Measurements from ENCODE around the gene SARS2.
A peak's percentile ranks its signal among the peaks of the same experiment; 100 is the strongest.
"Not testable (repeated sequence)": the region's sequence is repeated elsewhere in the genome, so short reads cannot be mapped to it uniquely, and the experiment has no call there.

SARS2 gene

DNA sequence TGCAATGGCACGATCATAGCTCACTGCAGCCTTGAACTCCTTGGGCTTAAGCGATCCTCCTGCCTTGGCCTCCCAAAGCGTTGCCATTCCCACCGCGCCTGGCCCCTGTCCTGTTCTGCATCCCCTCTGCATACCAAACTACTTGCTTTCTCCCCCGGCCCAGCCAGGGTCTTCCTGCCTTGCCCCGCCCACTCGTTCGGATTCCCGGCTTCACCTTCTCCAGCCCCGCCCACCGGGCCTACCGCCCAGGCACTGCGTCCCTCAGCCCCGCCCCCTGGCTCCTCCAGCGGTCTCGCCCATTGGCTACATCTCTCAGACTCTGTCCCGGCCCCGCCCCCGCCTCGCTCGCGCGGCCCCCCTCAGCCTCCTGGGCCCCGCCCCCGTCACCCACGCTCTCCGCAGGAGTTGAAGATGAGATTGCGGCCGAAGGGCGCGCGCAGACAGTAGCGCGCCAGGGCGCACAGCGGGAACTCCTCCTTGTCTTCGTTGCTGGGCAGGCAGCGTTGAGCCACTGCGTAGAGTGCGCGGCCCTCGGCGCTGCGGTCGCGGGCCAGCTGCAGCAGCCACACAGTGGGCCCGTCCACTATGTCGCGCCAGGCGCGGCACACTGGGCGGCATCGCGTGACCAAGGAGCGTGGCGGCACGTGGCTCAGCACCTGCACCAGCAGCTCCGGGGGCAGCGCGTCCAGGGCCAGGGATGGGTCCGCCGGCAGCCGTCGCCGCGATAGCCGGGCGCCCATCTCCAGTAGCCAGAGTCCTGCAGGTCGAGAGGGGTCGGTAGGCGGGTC, 19.2 kb upstream of the SARS2 start:
- peak overlapping the region; percentile 37 for H3K4me3 ChIP-seq (ENCODE audit: low read depth, low read length)

DNA sequence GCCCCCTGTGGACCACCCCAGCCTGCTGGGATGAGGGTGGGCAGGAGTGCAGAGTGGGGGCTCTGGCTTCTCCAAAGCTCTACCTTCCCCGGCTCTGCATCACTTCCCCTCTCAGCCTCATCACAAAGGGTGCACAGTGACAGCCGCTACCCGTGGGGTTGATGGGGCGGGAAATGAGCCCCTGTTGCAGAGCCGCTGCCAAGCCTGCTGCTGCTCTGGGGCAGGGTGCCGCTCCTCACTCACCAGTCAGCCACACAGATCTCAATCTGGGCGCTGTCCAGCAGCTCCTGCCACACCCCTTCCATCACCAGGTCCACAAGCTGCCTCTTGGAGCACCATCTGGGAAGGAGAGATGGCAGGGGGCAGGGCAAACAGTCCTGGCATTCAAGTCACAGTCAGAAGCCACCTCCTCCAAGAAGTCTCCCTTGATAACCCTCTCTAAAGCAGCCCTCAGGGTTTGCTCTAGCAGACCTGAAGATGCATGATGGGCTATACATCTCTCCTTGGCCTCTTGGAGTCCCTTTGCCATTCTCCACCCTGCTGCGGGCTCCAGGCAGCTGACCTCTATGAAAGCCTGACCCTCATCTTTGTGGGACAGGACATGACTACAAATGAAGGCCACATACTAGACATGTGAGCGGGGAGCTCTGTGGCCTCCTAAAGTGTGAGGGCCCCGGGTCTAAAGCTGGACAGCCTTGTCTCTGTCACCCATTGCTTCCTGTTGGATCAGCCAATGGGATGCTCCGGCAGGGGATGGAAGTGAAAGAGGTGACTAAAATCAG, 15.9 kb upstream of the SARS2 start:
- no peak for DNase-seq (ENCODE audit: low read depth)
- no peak overlapping the region for H3K4me3 ChIP-seq (ENCODE audit: low read depth, low read length)

More for the DNA sequence above, 19.2 kb upstream of the SARS2 start:
- peak; percentile 24 for DNase-seq (ENCODE audit: low read depth)

DNA sequence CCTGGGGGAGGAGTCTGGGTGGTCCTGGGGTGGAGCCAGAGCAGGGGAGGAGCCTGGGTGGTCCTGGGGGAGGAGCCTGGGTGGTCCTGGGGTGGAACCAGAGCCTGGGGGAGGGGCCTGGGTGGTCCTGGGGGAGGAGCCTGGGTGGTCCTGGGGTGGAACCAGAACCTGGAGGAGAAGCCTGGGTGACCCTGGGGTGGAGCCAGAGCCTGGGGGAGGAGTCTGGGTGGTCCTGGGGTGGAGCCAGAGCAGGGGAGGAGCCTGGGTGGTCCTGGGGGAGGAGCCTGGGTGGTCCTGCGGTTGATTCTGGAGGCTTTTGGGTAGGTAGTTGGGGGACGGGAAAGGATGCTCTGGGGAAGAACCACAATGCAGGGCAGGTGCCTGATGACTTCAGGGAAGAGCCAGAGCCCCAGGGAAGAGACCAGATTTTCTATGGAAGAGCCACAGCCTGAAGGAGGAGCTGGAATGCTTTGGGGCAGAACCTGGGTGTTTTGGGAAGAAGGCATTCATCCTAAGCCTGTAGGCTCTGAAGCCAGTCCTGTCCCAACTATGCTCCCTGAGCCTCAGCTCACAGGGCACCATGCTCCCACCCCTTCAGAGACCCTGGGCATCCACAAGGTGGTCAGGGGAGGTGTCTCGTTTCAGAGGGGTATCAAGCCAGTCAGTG, 15.1 kb upstream of the SARS2 start:
- no peak overlapping the region for H3K4me3 ChIP-seq (ENCODE audit: low read depth, low read length)
- DNase-seq (ENCODE audit: low read depth) = no peak

DNA sequence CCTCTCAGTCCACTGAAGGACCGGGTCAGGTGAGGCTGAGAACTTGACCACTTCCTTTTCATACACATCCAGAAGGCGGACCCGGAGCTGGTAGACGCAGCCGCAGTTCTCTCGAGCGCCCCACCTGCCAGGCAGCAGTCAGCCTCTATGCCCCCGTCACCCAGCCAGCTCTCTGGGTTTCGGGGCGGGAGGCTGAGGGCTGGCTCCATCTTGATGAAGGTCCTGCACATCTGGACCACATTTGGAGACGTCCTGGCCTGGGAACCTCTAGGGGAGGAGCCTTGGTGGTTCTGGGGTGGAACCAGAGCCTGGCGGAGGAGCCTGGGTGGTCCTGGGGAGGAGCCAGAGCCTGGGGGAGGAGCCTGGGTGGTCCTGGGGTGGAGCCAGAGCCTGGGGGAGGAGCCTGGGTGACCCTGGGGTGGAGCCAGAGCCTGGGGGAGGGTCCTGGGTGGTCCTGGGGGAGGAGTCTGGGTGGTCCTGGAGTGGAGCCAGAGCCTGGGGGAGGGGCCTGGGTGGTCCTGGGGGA, 14.5 kb upstream of the SARS2 start:
- no peak for DNase-seq (ENCODE audit: low read depth)
- no peak overlapping the region for H3K4me3 ChIP-seq (ENCODE audit: low read depth, low read length)

DNA sequence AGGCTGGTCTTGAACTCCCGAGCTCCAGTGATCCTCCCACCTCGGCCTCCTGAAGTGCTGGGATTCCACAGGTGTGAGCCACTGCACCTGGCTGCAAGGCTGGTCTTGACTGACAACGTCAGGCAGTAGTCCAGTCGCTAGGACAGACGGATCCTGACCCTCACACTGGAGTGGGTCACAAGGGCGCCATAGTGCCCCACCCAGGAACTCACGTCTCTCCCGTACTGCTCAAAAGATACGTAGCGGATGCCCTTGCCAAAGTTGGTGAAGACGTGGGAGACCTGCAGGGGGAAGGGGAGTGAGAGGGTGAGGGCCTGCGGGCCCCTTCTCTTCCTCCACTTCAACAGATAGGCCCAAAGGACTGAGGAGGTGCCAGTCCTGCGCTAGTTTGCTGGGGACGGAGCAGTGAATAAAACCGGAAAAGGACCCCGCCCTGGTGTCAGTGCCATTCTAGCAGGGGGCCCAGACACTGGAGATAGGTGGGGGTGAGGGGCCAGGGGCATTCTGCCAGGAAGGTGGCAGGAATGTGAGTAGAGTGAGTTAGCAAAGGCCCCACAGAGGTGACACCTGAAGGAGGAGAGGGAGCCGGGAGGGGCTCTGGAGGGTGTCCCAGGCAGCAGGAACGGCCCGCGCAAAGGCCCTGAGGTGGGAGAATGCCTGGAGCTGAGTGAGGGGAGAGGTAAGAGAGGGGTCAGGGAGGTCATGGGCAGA, 12.1 kb upstream of the SARS2 start:
- no peak for DNase-seq (ENCODE audit: low read depth)
- no peak overlapping the region for H3K4me3 ChIP-seq (ENCODE audit: low read depth, low read length)

DNA sequence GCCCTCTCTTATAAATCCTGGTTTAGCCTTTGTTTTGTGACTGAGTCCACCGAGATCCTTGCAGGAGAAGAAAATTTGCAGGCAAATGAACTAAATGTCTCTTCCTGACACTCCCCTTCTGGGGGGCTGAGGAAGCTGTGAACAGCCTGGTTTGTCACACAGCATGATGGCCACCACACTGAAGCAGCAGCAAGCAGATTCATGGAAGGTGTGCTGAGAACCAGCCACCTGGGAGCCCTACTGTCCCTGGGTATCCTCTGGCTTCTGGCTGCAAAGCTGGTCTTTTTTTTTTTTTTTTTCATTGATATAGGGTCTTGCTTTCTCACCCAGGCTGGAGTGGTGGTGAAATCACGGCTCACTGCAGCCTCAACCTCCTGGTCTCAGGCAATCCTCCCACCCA, 11.4 kb upstream of the SARS2 start:
- H3K4me3 ChIP-seq (ENCODE audit: low read depth, low read length) = no peak overlapping the region
- no peak for DNase-seq (ENCODE audit: low read depth)

DNA sequence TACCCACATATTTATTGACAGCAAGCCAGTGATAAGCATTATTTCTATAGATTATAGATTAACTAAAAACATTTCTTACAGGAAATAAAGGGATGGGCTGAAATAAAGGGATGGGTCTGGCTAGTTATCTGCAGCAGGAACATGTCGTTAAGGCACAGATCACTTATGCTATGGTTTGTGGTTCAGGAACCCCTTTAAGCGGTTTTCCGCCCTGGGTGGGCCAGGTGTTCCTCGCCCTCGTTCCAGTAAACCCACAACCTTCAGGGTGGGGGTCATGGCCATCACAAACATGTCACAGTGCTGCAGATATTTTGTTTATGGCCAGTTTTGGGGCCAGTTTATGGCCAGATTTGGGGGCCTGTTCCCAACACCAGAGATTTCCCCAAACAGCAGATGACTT, 10.9 kb upstream of the SARS2 start:
- H3K4me3 ChIP-seq (ENCODE audit: low read depth, low read length); DNase-seq (ENCODE audit: low read depth): not testable (repeated sequence)

DNA sequence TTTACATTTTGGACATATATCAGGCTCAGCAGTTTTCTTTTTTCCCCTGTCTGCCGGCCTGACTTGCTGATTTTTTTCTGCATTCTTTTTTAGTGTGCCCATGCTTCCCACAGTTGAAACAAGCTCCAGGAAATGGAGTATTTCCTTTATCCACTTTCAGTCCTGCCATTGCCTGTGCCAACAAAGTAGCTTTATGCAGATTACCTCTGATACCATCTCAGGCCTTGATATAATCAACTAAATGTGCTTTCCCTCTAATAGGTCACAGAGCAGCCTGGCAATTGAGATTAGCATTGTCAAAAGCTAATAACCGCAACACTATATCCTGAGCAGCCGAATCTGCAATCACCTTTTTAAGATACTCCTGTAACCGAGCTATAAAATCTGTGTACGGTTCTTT, 9.4 kb upstream of the SARS2 start:
- H3K4me3 ChIP-seq (ENCODE audit: low read depth, low read length) = no peak overlapping the region
- no peak for DNase-seq (ENCODE audit: low read depth)

DNA sequence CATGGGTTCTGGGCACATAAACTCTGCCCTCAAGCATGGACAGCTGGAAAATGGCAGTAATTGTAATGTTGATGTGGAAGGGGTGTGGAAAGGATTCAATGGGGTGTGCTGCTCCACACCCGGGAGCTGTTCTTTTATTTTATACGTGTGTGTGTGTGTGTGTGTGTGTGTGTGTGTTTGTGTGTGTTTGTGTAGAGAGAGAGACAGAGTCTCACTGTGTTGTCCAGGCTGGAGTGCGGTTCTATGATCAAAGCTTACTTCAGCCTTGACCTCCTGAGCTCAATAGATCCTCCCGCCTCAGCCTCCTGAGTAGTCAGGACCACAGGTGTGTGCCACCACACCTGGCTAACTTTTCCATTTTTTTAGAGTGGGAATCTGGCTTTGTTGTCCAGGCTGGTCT, 3.0 kb upstream of the SARS2 start:
- no peak overlapping the region for H3K4me3 ChIP-seq (ENCODE audit: low read depth, low read length)
- DNase-seq (ENCODE audit: low read depth) = no peak

DNA sequence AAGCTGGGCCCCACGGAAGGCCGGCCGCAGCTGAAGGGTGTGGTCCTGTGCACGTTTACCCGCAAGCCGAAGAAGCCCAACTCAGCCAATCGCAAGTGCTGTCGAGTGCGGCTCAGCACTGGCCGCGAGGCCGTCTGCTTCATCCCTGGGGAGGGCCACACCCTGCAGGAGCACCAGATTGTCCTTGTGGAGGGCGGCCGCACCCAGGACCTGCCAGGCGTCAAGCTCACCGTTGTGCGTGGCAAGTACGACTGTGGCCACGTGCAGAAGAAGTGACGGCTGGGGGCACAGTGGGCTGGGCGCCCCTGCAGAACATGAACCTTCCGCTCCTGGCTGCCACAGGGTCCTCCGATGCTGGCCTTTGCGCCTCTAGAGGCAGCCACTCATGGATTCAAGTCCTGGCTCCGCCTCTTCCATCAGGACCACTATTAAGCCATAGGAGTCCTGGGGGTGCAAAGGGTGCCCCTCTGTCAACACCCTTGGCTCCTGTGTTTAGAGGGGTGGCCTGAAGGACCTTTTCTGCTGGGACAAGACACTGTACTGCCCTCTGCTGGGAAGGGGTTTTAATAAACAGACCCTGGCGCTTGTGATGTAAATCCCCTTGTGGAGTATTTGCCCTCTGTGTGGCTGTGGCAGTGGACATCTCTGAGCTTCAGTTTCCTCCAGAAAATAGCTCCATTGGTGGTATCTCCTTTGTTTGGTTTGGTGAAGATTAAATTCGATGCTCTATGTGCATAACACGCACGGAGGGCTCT, 2.0 kb upstream of the SARS2 start:
- DNase-seq (ENCODE audit: low read depth) = no peak
- H3K4me3 ChIP-seq (ENCODE audit: low read depth, low read length) = no peak overlapping the region

DNA sequence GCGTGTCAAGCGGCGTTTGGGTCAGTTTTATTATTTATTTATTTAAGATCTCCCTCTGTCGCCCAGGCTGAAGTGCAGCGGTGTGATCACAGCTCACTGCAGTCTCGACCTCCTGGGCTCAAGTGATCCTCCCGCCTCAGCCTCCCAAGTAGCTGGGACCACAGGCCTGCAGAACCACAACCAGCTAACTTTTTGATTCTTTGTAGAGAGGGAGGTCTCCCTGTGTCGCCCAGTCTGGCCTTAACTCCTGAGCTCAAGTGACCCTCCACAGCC, 894 bp upstream of the SARS2 start:
- DNase-seq (ENCODE audit: low read depth) = no peak
- H3K4me3 ChIP-seq (ENCODE audit: low read depth, low read length) = peak overlapping the region; percentile 98

DNA sequence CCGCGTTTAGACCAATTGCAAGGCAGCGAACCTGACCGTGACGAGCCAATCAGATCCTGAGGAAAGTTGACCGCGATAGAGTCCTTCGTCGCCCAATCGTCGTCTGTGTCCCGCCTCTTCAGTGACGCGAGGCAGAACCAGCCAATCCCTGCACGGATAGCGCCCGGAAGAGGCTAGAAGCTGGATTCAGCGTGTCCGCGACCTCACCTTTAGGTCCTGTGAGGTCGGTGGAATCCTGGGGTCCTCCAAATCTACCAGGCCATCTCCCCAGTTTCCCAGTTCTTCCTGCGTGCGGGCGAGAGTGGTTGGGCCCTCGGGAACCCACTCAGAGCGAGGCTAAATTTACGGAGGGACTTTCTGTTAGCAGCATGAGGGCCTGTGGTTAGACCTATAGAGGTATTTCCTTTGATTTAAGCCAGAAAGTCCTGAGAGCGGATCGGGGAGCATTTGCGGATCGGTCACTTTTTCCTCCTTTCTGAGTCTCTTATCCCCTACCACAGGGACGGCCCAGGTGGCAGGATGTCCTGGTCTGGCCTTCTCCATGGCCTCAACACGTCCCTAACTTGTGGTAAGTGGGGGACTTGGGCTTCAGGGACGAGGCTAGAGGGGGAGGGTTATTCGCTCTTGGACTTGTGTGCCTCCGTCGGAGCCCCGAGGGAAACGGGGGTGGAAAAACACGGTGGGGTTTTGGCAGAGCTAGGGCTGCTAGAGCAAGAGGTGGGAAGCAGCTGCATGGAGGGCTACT, 385 bp upstream of the SARS2 start, which contains the start of gene MRPS12:
MRPS12 (plus strand) TSS at position 169 of the 745 bp plus-strand sequence; CDS start at position 520, 351 bp downstream.
- DNase-seq (ENCODE audit: low read depth) = peak; percentile 96
- peak within 1 kb of the TSS; percentile 98 for H3K4me3 ChIP-seq (ENCODE audit: low read depth, low read length)

DNA sequence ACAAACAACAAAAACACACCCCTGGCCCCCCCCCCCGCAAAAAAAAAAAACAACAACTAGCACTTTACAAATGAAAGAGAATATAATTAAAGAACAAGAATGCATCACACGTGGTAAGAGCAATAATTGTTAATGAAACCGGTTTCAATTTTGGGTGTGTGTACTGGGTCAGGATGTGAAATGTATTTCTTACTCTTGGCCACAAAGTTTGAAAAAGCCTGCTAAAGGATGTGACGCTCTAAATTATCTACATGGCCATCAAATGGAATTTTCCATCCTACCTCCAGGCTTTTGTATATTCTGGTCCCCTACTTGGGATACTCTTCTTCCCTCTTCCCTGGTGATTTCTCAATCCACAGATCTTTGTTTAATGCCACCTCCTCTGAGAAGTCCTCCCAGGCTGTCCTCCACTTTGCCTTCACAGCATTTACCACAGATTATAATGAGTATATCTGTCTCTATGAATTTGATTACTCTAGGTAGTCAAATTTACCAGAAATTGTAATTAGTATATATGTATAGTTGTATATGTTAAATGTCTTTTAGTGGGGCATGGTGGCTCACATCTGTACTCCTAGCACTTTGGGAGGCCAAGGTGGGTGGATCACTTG, 2.1 kb downstream of the SARS2 start:
- no peak for DNase-seq (ENCODE audit: low read depth)
- no peak overlapping the region for H3K4me3 ChIP-seq (ENCODE audit: low read depth, low read length)

DNA sequence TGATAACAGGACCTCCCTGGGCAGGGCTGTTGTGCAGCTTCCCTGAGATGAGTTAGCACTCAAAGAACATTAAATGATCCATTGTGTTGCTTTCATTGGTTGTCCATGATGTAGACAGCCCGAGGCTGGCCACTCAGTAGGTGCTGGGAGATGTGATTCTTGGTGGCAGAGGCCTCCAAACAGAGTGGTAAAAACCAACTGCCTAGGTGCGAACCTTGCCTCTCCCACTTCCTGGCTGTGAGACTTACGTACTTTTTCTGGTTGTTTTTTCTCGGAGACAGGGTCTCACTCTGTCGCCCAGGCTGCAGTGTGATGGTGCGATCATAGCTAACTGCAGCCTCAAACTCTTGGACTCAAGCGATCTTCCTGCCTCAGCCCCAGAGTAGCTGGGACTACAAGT, 6.2 kb downstream of the SARS2 start:
- H3K4me3 ChIP-seq (ENCODE audit: low read depth, low read length) = no peak overlapping the region
- no peak for DNase-seq (ENCODE audit: low read depth)

DNA sequence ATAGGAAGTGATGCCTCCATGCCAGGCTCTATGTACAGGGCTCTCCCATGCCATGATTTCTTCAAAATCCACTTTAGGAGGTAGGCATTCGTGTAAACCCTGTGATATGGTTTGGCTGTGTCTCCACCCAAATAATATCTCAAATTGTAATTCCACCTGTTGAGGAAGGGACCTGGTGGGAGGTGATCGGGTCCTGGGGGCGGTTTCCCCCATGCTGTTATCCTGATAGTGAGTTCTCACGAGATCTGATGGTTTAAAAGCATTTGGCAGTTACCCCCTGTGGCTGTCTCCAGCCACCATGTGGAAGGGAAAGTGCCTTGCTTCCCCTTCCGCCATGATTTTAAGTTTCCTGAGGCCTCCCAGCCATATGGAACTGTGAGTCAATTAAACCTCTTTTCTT, 8.1 kb downstream of the SARS2 start:
- no peak for DNase-seq (ENCODE audit: low read depth)
- no peak overlapping the region for H3K4me3 ChIP-seq (ENCODE audit: low read depth, low read length)

DNA sequence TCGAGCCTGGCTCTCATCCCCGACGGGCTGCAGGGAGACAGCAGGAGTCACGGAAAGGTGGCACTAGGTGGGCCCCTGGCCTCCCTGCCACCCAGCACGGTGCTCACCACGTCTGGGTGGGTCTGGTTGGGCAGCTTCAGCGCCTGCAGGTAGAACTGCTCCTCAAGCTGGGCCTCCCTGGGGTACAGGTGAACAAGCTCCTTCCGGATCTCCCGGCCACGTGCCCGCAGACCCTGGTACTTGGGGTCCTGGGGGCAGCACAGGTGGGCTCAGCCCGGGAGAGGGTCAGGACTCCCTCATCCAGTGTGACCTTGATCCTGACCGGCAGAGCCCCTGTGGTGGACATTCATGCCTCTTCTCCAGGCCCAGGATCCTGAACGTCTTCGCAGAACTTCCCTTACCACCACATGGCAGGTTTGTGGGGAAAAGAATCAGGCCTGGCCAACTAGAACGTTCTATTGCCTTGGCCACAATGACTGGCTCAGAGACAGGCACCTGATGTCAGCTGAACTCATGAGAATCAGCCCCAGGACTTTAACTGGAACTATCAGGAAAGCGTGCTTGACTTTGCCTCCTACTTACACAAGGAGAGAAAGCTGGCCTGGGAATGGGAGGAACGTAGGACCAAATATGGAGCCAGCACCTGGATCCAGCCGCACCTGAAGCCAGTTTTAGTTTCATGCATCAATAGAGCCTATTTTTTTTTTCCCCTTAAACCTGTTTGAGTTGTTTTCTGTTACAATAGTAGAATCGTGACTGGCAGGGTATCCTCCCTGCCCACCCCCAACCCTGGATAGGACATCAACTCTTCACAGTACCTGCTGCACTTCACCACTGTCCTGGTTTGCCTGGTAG, 8.9 kb downstream of the SARS2 start:
- DNase-seq (ENCODE audit: low read depth) = no peak
- no peak overlapping the region for H3K4me3 ChIP-seq (ENCODE audit: low read depth, low read length)

Data from skeletal muscle cell (primary cell).